ENCODE measurements around the gene MEA1.
A peak's percentile ranks its signal among the peaks of the same experiment; 100 is the strongest.
"Not testable (repeated sequence)": the region's sequence is repeated elsewhere in the genome, so short reads cannot be mapped to it uniquely, and the experiment has no call there.

The MEA1 gene

DNA sequence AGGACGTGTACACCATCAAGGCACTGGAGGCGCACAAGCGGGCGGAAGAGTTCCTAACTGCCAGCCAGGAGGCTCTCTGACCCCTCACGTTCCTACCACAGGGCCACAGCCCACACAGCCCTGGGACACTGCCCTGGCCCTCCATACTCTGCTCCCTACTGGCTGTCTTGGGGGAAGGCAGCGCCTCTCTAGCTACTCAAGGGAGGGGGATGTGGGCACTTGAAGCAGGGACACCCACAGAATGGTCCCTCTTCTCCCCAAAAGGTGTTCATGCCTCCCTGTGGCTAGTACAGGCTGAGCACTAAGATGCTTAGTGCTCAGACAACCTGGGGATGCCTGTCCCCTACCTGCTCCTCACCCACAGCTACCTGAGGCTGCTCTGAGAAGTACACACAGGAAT is 2.5 kb downstream of the MEA1 start:
- Mint-ChIP-seq H3K36me3 (peaks cover 24 to 58% of the 10 kb centered on the region in 2 donors), H3K27ac (peak overlapping the region; percentile 51), H3K4me3 (no peak overlapping the region), H3K4me1 (peaks cover 36 to 62% of the 10 kb centered on the region in 2 donors), H3K9me3 (no peaks in the 10 kb centered on the region), H3K27me3 (no peaks in the 10 kb centered on the region)
- DNase-seq (no peak), ATAC-seq (replicated peaks) (no peak)

DNA sequence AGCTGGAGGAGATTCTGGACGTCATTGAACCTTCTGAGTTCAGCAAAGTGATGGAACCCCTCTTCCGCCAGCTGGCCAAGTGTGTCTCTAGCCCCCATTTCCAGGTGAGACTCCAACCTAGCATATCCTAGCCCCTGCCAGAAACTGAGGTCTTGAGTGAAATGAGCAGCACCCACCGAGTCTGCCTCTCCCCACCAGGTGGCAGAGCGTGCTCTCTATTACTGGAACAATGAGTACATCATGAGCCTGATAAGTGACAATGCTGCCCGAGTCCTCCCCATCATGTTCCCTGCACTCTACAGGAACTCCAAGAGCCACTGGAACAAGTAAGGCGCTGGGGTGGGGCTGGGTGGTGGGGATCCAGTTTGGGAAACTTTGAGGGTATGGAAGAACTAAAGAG is 4.6 kb downstream of the MEA1 start:
- H3K36me3 Mint-ChIP-seq = peaks cover 27 to 58% of the 10 kb centered on the region in 2 donors
- no peak overlapping the region for H3K27ac Mint-ChIP-seq
- peaks cover 27 to 48% of the 10 kb centered on the region in 2 donors for H3K4me1 Mint-ChIP-seq
- H3K4me3 Mint-ChIP-seq = no peak overlapping the region
- no peaks in the 10 kb centered on the region for H3K27me3 Mint-ChIP-seq
- DNase-seq (no peak), ATAC-seq (replicated peaks) (no peak)
- no peaks in the 10 kb centered on the region for H3K9me3 Mint-ChIP-seq

DNA sequence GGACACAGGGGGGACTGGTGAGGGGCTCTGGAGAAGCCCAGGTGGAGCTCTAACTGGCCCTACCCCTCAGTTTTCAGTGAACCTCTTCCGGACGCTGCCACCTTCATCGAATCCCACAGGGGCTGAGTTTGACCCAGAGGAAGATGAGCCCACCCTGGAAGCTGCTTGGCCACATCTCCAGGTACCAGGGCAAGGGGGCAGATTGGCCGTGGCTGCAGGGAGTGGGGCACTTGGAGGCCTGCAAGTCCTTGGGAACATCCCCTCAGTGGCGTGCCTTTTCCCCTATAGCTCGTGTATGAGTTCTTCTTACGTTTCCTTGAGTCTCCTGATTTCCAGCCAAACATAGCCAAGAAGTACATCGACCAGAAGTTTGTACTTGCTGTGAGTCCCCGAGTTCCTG is 6.6 kb downstream of the MEA1 start:
- H3K4me1 Mint-ChIP-seq = peaks cover 12 to 28% of the 10 kb centered on the region in 2 donors
- no peak overlapping the region for H3K27ac Mint-ChIP-seq
- peaks cover 20 to 49% of the 10 kb centered on the region in 2 donors for H3K36me3 Mint-ChIP-seq
- H3K4me3 Mint-ChIP-seq = no peak overlapping the region
- H3K9me3 Mint-ChIP-seq = no peaks in the 10 kb centered on the region
- DNase-seq (no peak), ATAC-seq (replicated peaks) (no peak)
- no peaks in the 10 kb centered on the region for H3K27me3 Mint-ChIP-seq

DNA sequence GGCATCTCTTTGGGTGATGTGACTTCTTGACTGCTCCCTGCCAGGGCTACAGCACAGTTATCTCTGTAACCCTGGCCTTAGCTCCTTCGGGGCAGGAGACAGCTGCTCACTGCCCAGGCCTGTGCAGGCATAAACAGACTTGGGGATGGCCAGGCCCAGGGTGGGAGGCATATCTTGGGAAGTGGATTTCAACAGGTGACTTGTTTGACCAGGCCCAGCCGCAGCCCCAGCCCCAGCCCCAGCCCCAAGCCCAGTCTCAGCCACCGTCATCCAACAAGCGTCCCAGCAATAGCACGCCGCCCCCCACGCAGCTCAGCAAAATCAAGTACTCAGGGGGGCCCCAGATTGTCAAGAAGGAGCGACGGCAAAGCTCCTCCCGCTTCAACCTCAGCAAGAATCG is 7.5 kb downstream of the MEA1 start:
- H3K4me1 Mint-ChIP-seq = peaks cover 5 to 19% of the 10 kb centered on the region in 2 donors
- H3K9me3 Mint-ChIP-seq = no peaks in the 10 kb centered on the region
- H3K27me3 Mint-ChIP-seq = no peaks in the 10 kb centered on the region
- H3K27ac Mint-ChIP-seq = no peak overlapping the region
- H3K4me3 Mint-ChIP-seq = no peak overlapping the region
- H3K36me3 Mint-ChIP-seq = peaks cover 18 to 43% of the 10 kb centered on the region in 2 donors
- DNase-seq (no peak), ATAC-seq (replicated peaks) (no peak)

DNA sequence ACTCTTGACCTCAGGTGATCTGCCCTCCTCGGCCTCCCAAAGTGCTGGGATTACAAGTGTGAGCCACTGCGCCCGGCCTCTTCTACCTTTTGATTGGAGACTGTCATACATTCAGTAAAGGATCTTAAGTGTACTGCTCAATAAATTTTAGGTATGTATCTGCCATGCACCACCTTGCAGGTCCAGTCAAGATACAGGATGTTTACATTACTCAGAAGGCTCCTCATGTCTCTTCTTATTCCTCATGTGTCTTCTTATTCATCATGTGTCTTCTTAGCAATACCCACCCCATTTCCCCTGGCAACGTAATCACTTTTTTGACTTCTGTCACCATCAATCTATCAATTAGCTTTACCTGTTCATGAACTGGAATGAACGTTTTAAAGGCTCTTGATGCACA is 7.9 kb downstream of the MEA1 start:
- peaks cover 18 to 42% of the 10 kb centered on the region in 2 donors for H3K36me3 Mint-ChIP-seq
- DNase-seq (no peak), ATAC-seq (replicated peaks) (no peak)
- no peak overlapping the region for H3K27ac Mint-ChIP-seq
- peaks cover 5 to 17% of the 10 kb centered on the region in 2 donors for H3K4me1 Mint-ChIP-seq
- H3K9me3 Mint-ChIP-seq = no peaks in the 10 kb centered on the region
- no peaks in the 10 kb centered on the region for H3K27me3 Mint-ChIP-seq
- H3K4me3 Mint-ChIP-seq = no peak overlapping the region

DNA sequence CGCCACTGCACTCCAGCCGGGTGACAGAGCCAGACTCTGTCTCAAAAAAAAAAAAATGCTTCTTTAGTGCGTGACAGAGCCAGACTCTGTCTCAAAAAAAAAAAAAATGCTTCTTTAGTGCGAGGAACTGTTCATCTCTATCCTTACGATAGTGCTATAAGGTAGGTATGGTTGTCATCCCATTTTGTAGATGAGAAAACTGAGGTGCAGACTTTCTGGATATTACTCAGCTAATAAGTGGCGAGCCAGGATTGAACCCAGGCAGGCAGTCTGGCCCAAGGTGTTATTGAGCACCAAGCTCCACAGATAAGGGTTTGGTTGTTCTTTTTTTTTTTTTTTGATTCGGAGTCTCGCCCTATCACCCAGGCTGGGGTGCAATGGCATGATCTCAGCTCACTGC is 11.9 kb downstream of the MEA1 start:
- no peak overlapping the region for H3K27ac Mint-ChIP-seq
- H3K27me3 Mint-ChIP-seq = no peaks in the 10 kb centered on the region
- no peak for ATAC-seq (replicated peaks)
- H3K9me3 Mint-ChIP-seq = no peaks in the 10 kb centered on the region
- H3K36me3 Mint-ChIP-seq = peaks cover 7 to 24% of the 10 kb centered on the region in 2 donors
- no peak for DNase-seq
- no peak overlapping the region for H3K4me3 Mint-ChIP-seq
- peaks cover 0 to 5% of the 10 kb centered on the region in 2 donors for H3K4me1 Mint-ChIP-seq

DNA sequence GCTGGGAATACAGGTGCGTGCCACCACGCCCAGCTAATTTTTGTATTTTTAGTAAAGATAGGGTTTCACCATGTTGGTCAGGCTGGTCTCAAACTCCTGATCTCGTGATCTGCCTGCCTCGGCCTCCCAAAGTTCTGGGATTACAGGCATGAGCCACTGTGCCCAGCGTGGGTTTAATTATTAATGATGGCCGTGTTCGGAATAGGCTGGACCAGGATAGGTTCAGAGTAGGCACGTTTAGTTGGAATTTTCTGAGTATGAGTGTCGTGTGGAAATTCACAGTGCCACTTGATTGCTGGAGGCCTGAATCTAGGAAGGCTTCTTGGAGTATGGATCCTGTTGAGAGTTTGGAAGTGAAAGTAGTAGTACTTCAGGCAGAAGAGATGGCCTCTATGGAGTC is 15.5 kb downstream of the MEA1 start:
- H3K36me3 Mint-ChIP-seq = peaks cover 9 to 17% of the 10 kb centered on the region in 2 donors
- H3K9me3 Mint-ChIP-seq; H3K27me3 Mint-ChIP-seq; DNase-seq; H3K4me3 Mint-ChIP-seq; H3K27ac Mint-ChIP-seq; ATAC-seq (replicated peaks): not testable (repeated sequence)
- H3K4me1 Mint-ChIP-seq = peaks cover 2 to 13% of the 10 kb centered on the region in 2 donors

DNA sequence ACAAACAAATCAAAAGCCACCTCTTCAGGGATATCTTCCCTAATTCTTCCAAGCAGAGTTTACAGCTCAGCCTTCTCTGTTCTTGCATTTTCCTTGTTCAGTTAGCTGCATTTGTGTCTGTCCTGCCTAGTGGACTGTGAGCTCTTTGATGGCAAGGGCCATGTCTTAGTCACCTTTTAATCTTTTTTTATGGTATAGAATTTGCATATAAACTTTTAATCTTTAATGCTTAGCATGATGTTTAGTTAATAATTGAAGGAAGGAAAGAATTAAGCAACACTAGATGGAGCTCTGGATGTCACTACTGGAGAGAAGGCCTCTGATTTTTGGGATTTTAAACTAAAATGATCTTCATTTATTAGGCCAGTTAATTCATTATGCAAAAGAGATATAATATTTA is 17.2 kb downstream of the MEA1 start:
- Mint-ChIP-seq H3K36me3 (peaks cover 9 to 16% of the 10 kb centered on the region in 2 donors), H3K4me1 (peaks cover 2 to 13% of the 10 kb centered on the region in 2 donors), H3K27me3 (no peaks in the 10 kb centered on the region), H3K9me3 (no peaks in the 10 kb centered on the region), H3K27ac (no peak overlapping the region), H3K4me3 (no peak overlapping the region)
- ATAC-seq (replicated peaks) (no peak), DNase-seq (no peak)

DNA sequence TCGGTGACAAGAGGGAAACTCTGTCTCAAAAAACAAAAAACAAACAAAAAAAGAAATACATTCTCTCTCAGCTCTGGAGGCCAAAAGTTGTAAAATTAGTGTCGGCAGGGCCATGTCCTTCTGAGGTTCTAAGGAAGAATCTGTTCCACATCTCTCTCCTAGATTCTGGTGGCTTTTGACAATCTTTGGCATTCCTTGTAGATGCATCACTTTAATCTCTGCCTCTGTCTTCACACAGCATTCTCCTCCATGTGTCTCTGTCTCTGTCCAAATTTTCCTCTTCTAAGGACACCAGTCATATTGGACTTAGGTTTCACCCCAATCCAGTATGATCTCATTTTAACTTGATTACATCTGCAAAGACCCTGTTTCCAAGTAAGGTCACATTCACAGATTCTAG is 20.3 kb downstream of the MEA1 start:
- Mint-ChIP-seq H3K4me1 (peaks cover 2 to 12% of the 10 kb centered on the region in 2 donors), H3K9me3 (no peaks in the 10 kb centered on the region), H3K27me3 (no peaks in the 10 kb centered on the region), H3K4me3 (no peak overlapping the region), H3K36me3 (peaks cover 20 to 26% of the 10 kb centered on the region in 2 donors), H3K27ac (no peak overlapping the region)
- ATAC-seq (replicated peaks) (no peak), DNase-seq (no peak)

DNA sequence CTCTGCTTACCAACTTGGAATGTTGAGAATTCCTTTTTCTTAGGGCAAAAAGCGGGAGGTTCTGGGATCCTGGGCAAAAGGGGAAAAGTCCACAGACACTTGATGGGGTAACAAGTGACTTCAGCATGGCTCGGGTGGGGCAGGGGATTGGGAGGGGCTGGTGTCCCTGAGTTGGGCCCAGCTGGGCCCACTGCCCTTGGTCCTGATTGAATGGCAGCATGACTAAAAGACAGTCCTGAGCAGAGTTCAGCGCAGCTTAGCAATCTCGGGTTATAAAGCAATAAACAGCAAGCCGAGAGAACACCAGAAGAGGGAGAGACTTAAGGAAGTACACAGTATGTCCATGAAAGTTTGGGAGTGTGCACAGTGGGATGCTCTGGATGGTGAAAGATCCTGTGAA is 23.8 kb downstream of the MEA1 start:
- Mint-ChIP-seq H3K9me3 (no peaks in the 10 kb centered on the region), H3K36me3 (peaks cover 22 to 32% of the 10 kb centered on the region in 2 donors), H3K27me3 (no peaks in the 10 kb centered on the region), H3K4me3 (no peak overlapping the region), H3K27ac (no peak overlapping the region), H3K4me1 (peaks cover 22 to 43% of the 10 kb centered on the region in 2 donors)
- ATAC-seq (replicated peaks) = no peak
- DNase-seq = no peak

DNA sequence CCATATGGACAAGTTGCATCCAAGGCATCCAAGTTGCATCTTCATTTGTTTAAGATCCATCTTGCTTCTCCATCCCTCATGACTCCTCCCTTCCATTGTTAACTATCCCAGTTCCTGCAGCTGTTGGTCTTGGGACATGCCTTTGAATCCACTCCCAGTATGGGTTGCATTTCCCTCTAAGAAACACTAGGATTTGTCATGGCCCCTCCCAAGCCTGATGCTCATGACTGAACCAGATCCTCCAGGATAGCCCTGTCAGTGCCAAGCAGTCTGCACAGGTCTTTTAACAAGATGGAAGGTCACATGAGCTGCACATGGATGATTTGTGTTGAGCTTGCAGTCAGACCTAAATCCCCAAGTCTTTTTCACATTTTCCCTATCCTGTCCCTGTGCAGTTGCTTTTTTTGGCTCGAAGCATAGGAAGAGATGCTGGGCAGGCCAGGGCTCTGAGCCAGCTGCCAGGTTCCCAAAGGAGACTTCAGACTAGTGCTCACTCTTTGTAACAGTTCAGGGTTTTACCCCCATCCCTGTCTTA is 25.2 kb downstream of the MEA1 start:
- no peak overlapping the region for H3K27ac Mint-ChIP-seq

DNA sequence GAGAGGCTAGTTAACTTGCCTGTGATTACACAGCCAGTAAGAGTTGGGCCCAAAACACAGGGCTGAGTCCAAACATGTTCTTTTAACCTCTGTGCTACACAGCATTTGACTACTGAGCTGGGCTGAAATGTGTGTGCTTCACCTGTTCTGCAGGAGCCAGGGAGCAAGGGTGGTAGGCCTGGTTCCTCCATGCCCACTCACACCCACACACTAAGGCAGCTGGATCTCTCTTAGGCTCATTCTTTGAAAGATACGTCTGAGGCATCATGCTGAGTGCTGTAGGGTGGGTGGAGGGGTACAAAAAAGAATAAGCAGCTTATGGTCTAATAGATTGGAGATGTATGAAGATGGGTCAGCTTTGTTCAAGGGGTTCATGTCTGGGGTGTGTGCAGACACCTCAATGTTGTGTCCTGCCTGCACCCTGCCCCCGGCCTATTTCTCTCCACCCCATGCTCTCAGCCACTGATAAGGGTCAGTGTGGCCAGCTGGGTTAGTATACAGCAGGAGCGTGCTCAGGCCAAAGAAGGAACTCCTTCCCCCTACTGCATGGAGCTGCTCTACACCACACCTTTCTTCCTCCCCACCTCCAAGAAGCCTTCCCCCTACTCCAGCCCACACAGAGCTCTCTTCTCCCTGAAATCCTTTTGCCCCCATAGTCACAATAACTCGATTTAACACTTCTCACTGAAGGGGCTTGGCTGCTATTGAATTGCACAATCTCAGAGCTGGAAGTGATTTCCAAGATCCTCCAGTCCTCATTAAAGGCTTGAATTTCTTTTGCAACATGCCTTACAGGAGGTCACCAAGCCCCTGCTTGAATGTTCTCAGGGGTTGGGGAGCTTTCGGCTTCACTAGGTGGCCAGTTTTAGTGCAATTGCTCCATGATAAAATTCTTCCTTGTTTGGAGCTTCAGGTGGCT is 26.0 kb downstream of the MEA1 start:
- peaks cover 18 to 28% of the 10 kb centered on the region in 2 donors for H3K36me3 Mint-ChIP-seq
- ATAC-seq (replicated peaks) (no peak), DNase-seq (no peak)
- peaks cover 25 to 42% of the 10 kb centered on the region in 2 donors for H3K4me1 Mint-ChIP-seq
- no peak overlapping the region for H3K4me3 Mint-ChIP-seq
- no peaks in the 10 kb centered on the region for H3K27me3 Mint-ChIP-seq
- H3K9me3 Mint-ChIP-seq = no peaks in the 10 kb centered on the region
- peak overlapping the region; percentile 15 for H3K27ac Mint-ChIP-seq

More for the DNA sequence above, 25.2 kb downstream of the MEA1 start:
- Mint-ChIP-seq H3K27me3 (no peaks in the 10 kb centered on the region), H3K36me3 (peaks cover 20 to 30% of the 10 kb centered on the region in 2 donors), H3K4me3 (no peak overlapping the region), H3K4me1 (peaks cover 27 to 44% of the 10 kb centered on the region in 2 donors), H3K9me3 (no peaks in the 10 kb centered on the region)
- DNase-seq = no peak
- ATAC-seq (replicated peaks) = no peak

DNA sequence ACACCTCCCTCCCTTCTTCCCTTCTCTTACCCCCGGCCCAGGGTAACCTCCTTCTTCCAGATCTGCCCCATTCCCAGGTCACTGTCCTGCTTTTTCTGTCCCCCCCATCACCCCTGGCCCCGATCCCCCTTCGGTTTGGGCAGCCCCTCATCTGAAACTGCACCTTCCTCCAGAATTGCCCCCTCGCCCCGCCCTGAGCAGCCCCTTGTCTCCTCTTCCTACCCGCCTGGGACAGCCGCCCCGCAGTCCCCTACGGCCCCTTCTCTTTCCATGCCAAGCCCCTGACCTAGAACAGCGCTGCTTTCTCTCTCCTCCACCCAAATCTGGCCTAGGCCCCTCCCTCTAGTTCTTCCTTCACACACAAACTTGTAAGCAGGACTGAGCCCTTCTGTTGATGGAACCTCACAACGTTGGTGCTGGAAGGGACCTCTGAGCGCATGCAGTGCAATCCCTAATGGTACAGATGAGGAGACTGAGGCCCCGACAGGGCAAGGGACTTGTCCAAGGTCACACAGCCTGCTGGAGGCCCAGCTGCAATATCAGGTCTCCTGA is 28.7 kb downstream of the MEA1 start:
- peaks cover 10 to 18% of the 10 kb centered on the region in 2 donors for H3K36me3 Mint-ChIP-seq
- H3K27me3 Mint-ChIP-seq = no peaks in the 10 kb centered on the region
- peaks cover 26 to 43% of the 10 kb centered on the region in 2 donors for H3K4me1 Mint-ChIP-seq
- peak overlapping the region; percentile 86 to 87 for H3K4me3 Mint-ChIP-seq
- H3K27ac Mint-ChIP-seq = peak overlapping the region; percentile 39
- no peaks in the 10 kb centered on the region for H3K9me3 Mint-ChIP-seq
- DNase-seq (peak; percentile 6), ATAC-seq (replicated peaks) (no peak)

DNA sequence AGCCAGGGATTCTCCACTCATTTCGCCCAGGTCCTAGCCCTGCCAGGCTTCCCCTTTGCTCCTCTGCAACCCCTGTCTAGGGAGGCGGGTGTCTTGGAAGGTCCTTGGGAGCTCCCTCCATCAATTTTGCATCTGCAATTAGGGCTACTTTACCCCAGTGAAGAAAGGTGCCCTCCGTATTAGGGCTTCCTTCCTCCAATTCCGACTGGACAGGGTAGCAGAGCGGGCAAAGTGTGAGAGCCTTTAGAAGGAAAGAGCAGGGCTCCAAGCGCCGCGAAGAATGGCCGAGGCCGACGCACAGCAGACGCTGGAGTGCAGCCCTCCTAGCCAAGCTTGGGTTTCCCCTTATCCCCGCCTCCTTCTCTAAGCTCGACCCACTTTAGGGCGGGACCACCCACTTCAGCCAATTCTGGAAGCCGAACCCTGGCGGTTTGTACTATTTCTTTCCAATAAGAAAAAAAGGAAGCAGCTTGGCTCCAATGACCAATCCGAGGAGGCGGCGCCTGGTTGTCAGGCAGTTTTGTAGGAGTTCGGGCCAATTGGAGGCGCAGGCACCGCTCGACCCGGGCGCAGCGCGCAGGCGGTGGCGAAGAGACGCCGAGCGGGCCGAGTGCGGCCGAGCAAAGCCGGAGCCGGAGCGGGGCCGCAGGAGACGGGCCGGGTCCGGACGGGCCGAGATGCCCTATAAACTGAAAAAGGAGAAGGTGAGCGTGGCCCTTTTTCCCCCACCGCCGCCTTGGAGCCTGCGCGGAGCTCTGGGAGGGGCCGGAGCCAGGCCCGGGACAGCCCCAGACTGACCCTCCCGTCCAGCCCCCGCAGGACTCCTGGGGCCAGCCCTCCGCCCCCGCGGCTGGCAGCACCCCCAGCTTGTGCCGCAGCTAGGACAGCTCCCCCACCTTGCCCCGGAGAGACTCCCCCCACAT is 29.5 kb downstream of the MEA1 start, which contains the start of gene PPP2R5D:
Gene PPP2R5D (plus strand): TSS at position 570 of the 923 bp plus-strand sequence. CDS start 108 bp downstream, at position 678.
- Mint-ChIP-seq H3K27me3 (no peaks in the 10 kb centered on the region), H3K9me3 (no peaks in the 10 kb centered on the region), H3K27ac (peak within 1 kb of the TSS; percentile 97), H3K4me1 (peaks cover 28 to 50% of the 10 kb centered on the region in 2 donors), H3K4me3 (peak within 1 kb of the TSS; percentile 86 to 87), H3K36me3 (peaks cover 6 to 12% of the 10 kb centered on the region in 2 donors)
- peak; percentile 92 to 95 for ATAC-seq (replicated peaks)
- DNase-seq = peak; percentile 96
